VCaP (cell line): ENCODE results near the gene RNU6-1.

Experiments
- H3K27ac ChIP-seq: fragments of 450-650 bp; 2 replicates; pipeline ENCODE4 v1.5.1; 2017
- CTCF ChIP-seq: fragments of 450-650 bp; conservative IDR thresholded peaks from 2 replicates; pipeline ENCODE4 v1.5.1; 2017; ENCODE audit warnings: mild to moderate bottlenecking, moderate library complexity

The RNU6-1 gene

GRCh38 chr15:67836955-67837354 is 2.9 kb downstream of the RNU6-1 start:
- H3K27ac ChIP-seq, result no peak overlapping the region
- no peak for TF ChIP-seq CTCF

GRCh38 chr15:67836477-67836876 is 3.4 kb downstream of the RNU6-1 start:
- TF ChIP-seq CTCF, result peak; percentile 88
- no peak overlapping the region; the same call in 1 of the 2 replicates for H3K27ac ChIP-seq

- H3K27ac ChIP-seq, result no peak overlapping the region; the same call in 1 of the 2 replicates
- TF ChIP-seq CTCF, result no peak
These were observed 3.8 kb downstream of the RNU6-1 start for GRCh38 chr15:67836134-67836455.

GRCh38 chr15:67835297-67836133 is 4.3 kb downstream of the RNU6-1 start:
- H3K27ac ChIP-seq, result no peak overlapping the region; the same call in 1 of the 2 replicates
- no peak for TF ChIP-seq CTCF

- no peak overlapping the region for H3K27ac ChIP-seq
- no peak for TF ChIP-seq CTCF
These were observed 5.1 kb downstream of the RNU6-1 start for GRCh38 chr15:67834581-67835296.

GRCh38 chr15:67833710-67834511 is 5.9 kb downstream of the RNU6-1 start:
- TF ChIP-seq CTCF, result peak; percentile 84
- peak overlapping the region; percentile 33; the same call in 1 of the 2 replicates for H3K27ac ChIP-seq
